AG09309 (cell line): ENCODE measurements around the gene LRRC71.
A peak's percentile ranks its signal among the peaks of the same experiment; 100 is the strongest.

Experiments
- DNase-seq: peaks from one replicate; pipeline ENCODE4 v3.0.0-alpha.2; 2010; ENCODE audit warnings: low read depth
- H3K4me3 ChIP-seq: 2 replicates; pipeline ENCODE4 v1.5.1; 2011; ENCODE audit warnings: mild to moderate bottlenecking, low read depth, low read length, moderate library complexity; ENCODE audit not compliant: control insufficient read depth
- TF ChIP-seq, protein P1 (sequence below): IDR thresholded peaks from 2 replicates; pipeline ENCODE4 v1.5.1; 2011; ENCODE audit warnings: mild to moderate bottlenecking, low read depth, low read length, inconsistent platforms; ENCODE audit not compliant: insufficient read depth, control insufficient read depth; ENCODE audit errors: missing control alignments

Gene LRRC71

DNA sequence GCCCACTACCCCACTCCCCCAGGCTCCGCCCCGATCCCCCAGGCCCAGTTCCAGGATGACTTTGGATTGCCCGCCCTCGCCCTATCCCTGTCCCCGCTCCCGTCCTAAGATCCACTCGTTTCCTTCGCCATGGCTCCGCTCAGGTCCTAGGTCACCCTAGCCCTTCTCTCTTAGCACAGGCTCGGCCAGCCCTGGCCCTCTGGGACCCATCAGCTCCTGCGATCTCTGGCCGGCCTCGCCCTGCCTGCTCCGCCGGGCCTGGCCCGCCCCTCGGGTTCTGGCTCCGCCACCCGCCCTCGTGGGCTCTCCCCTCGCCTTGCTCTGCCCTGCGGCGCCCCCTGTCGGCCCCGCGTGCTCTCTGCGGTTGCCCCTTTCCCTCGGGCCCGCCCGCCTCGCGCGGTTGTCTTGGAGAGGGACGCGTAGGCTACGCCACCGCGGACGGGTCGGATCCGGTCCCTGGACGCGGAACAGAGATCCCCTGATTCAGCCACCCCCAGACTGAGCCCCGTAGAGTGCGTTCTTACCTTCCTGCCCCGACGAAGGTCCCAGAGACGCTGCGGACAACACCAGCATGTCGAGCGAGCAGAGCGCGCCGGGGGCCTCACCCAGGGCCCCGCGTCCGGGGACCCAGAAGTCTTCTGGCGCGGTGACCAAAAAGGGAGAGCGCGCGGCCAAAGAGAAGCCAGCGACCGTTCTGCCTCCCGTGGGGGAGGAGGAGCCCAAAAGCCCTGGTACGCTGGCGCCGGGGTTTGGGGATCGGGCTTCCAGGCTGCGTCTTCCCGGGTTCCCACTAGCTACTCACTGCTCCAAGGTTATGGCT is at the start of gene LRRC71:
Gene LRRC71 (plus strand): TSS at position 400 of the 820 bp plus-strand sequence. CDS start 172 bp downstream, at position 572.
- TF ChIP-seq, protein P1, sequence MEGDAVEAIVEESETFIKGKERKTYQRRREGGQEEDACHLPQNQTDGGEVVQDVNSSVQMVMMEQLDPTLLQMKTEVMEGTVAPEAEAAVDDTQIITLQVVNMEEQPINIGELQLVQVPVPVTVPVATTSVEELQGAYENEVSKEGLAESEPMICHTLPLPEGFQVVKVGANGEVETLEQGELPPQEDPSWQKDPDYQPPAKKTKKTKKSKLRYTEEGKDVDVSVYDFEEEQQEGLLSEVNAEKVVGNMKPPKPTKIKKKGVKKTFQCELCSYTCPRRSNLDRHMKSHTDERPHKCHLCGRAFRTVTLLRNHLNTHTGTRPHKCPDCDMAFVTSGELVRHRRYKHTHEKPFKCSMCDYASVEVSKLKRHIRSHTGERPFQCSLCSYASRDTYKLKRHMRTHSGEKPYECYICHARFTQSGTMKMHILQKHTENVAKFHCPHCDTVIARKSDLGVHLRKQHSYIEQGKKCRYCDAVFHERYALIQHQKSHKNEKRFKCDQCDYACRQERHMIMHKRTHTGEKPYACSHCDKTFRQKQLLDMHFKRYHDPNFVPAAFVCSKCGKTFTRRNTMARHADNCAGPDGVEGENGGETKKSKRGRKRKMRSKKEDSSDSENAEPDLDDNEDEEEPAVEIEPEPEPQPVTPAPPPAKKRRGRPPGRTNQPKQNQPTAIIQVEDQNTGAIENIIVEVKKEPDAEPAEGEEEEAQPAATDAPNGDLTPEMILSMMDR: peak; percentile 85
- peak within 1 kb of the TSS; percentile 44 for H3K4me3 ChIP-seq
- DNase-seq: no peak

- DNase-seq: no peak
- TF ChIP-seq, protein P1: no peak
- H3K4me3 ChIP-seq: no peak overlapping the region
Observed at GRCh38 chr1:156873659-156874058, 46.8 kb upstream of the LRRC71 start.

- no peak for DNase-seq
- H3K4me3 ChIP-seq: no peak overlapping the region
- TF ChIP-seq, protein P1: no peak
Observed at GRCh38 chr1:156874142-156874541, 46.3 kb upstream of the LRRC71 start.

- DNase-seq: no peak
- H3K4me3 ChIP-seq: no peak overlapping the region
- TF ChIP-seq, protein P1: no peak
Observed at GRCh38 chr1:156874572-156875340, 45.7 kb upstream of the LRRC71 start.

DNA sequence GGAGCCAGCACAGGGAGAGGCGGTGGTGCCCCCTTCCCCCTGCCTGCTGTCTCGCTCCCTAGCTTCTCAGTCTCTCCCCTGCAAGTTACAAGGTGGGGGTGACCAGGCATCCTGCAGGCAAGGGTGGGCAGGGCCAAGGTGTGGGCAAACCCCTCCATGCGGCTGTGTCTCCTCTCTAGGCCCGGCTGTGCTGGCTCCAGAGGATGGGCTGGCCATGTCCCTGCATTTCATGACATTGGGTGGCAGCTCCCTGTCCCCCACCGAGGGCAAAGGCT is 45.2 kb upstream of the LRRC71 start:
- TF ChIP-seq, protein P1: no peak
- no peak overlapping the region for H3K4me3 ChIP-seq
- DNase-seq: no peak

DNA sequence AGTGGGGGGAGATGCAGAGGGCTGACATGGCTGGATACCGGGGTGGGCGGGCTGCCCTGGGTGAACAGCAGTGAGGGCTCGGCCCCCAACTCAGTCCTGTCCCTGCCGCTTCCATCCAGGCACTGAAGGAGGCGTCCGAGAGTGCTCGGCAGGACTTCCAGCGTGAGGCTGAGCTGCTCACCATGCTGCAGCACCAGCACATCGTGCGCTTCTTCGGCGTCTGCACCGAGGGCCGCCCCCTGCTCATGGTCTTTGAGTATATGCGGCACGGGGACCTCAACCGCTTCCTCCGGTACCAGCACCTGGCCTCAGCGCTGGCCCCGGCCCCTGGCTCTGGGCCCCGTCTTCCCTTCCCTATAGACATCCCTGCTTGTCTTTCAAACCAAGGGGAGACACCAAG is 44.2 kb upstream of the LRRC71 start:
- TF ChIP-seq, protein P1: no peak
- no peak for DNase-seq
- H3K4me3 ChIP-seq: no peak overlapping the region
